HG02610 (cell line): ENCODE data around the gene P2RY14.

Source experiments
- ATAC-seq: cut with Tn5 transposase; IDR thresholded peaks from one replicate; pipeline ENCODE4 v1.9.1; 2021; ENCODE audit warnings: mild to moderate bottlenecking, moderate library complexity; ENCODE audit not compliant: unreplicated experiment

Gene P2RY14

GRCh38 chr3:151278230-151278629, at the start of gene P2RY14:
P2RY14 (minus strand) TSS chr3:151278542; CDS start chr3:151214316, 64,226 bp downstream.
- peak; percentile 37 for ATAC-seq

- no peak for ATAC-seq
Measured at GRCh38 chr3:151327571-151328198, 49.3 kb upstream of the P2RY14 start.

GRCh38 chr3:151322511-151322910, 44.2 kb upstream of the P2RY14 start:
- no peak for ATAC-seq

GRCh38 chr3:151321526-151321925, 43.2 kb upstream of the P2RY14 start:
- ATAC-seq = no peak

- ATAC-seq = no peak
Measured at GRCh38 chr3:151320131-151320530, 41.8 kb upstream of the P2RY14 start.

- ATAC-seq = no peak
Measured at GRCh38 chr3:151319628-151320027, 41.3 kb upstream of the P2RY14 start.

- ATAC-seq = no peak
Measured at GRCh38 chr3:151318991-151319390, 40.6 kb upstream of the P2RY14 start.

GRCh38 chr3:151318313-151318712, 40.0 kb upstream of the P2RY14 start:
- ATAC-seq = no peak

GRCh38 chr3:151316267-151316991, 38.1 kb upstream of the P2RY14 start, which contains the start of gene GPR87:
GPR87 (minus strand) TSS chr3:151316820; CDS start chr3:151300100, 16,720 bp downstream.
- peak; percentile 42 for ATAC-seq

- no peak for ATAC-seq
Measured at GRCh38 chr3:151315846-151316245, 37.5 kb upstream of the P2RY14 start.

GRCh38 chr3:151315136-151315535, 36.8 kb upstream of the P2RY14 start:
- ATAC-seq = no peak

- no peak for ATAC-seq
Measured at GRCh38 chr3:151314593-151314992, 36.3 kb upstream of the P2RY14 start.

GRCh38 chr3:151314137-151314536, 35.8 kb upstream of the P2RY14 start:
- ATAC-seq = no peak

- no peak for ATAC-seq
Measured at GRCh38 chr3:151312972-151313371, 34.6 kb upstream of the P2RY14 start.

- no peak for ATAC-seq
Measured at GRCh38 chr3:151309566-151309965, 31.2 kb upstream of the P2RY14 start.

GRCh38 chr3:151307583-151308488, 29.5 kb upstream of the P2RY14 start:
- no peak for ATAC-seq

- ATAC-seq = no peak
Measured at GRCh38 chr3:151307131-151307530, 28.8 kb upstream of the P2RY14 start.

- no peak for ATAC-seq
Measured at GRCh38 chr3:151306168-151306810, 27.9 kb upstream of the P2RY14 start.

GRCh38 chr3:151305775-151306151, 27.4 kb upstream of the P2RY14 start:
- no peak for ATAC-seq

- ATAC-seq = no peak
Measured at GRCh38 chr3:151305060-151305774, 26.9 kb upstream of the P2RY14 start.
